CD4-positive, alpha-beta T cell treated with Interleukin-15 for 1 hour (primary cell): Measurements from ENCODE around the gene MYCN.
"Not testable (repeated sequence)": the region's sequence is repeated elsewhere in the genome, so short reads cannot be mapped to it uniquely, and the experiment has no call there.

Source experiments
- DNase-seq: peaks from one replicate; pipeline ENCODE4 v3.0.0-alpha.2; 2020

Gene MYCN

GRCh38 chr2:15908371-15908770 is 32.0 kb upstream of the MYCN start:
- DNase-seq = no peak

DNA sequence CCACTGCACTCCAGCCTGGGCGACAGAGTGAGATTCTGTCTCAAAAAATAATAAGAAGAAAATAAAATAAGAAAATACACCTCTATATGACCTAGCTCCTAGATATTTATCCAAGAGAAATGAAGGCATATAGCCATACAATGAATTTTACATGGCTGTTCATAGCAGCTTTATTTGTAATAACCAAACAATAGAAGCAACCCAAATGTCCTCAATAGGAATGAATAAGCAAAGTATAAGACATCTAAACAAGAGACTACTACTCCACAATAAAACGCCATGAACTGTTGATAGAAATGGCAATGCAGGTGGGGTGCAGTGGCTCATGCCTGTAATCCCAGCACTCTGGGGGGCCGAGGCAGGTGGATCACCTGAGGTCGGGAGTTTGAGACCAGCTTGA is 31.2 kb upstream of the MYCN start:
- no peak for DNase-seq

- no peak for DNase-seq
Observed at GRCh38 chr2:15909736-15910135, 30.6 kb upstream of the MYCN start.

DNA sequence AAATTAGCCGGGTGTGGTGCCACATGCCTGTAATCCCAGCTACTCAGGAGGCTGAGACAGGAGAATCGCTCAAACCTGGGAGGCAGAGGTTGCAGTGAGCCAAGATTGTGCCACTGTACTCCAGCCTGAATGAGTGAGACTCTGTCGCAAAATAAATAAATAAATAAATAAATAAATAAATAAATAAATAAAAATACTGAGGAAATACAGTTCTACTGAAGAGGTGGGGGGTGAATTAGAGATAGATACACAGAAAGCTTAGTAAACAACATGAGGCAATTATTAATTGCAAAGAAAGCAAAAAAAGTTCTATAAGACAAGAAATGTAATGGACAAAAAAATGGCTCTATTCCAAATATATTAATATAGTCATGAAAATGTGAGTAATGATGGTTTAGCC is 29.1 kb upstream of the MYCN start:
- not testable (repeated sequence) for DNase-seq

GRCh38 chr2:15911686-15912085 is 28.7 kb upstream of the MYCN start:
- no peak for DNase-seq

DNA sequence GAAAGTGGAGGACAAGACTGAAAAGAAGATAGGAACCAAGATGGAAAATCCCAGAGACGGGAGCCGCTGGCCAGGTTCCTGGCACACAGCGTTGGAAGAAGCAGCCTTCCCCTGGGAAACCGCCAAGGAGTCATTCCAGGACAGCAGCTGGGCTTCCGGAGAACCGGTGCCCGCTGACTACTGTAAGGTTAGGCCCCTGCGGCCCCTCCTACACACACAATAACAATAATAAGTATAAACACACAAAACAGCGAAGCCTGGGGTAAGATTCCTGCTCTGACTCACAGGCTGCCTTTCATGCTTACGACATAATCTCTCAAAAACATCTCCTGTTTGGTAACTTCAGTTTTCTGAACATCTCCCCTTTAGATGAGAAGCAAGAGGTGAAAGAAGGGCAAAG is 28.1 kb upstream of the MYCN start:
- DNase-seq = no peak

DNA sequence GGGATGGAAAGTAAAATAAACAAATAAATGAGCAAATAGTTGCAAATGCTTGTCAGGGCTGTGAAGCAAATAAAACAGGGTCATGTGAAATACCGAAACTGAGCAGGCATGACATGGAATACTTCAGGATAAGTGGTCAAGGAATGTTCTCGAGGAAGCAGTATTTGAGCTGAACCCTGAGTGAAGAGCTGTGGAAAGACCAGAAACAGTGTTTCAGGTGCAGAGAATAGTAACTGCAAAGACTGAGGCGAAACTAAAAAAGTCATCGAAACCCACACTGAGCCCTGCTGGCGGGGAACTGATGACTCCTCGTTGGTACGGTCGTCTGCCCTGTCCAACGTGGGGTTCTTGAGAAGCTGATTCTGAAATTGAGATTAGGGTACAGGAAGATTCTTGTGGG is 27.2 kb upstream of the MYCN start:
- no peak for DNase-seq

DNA sequence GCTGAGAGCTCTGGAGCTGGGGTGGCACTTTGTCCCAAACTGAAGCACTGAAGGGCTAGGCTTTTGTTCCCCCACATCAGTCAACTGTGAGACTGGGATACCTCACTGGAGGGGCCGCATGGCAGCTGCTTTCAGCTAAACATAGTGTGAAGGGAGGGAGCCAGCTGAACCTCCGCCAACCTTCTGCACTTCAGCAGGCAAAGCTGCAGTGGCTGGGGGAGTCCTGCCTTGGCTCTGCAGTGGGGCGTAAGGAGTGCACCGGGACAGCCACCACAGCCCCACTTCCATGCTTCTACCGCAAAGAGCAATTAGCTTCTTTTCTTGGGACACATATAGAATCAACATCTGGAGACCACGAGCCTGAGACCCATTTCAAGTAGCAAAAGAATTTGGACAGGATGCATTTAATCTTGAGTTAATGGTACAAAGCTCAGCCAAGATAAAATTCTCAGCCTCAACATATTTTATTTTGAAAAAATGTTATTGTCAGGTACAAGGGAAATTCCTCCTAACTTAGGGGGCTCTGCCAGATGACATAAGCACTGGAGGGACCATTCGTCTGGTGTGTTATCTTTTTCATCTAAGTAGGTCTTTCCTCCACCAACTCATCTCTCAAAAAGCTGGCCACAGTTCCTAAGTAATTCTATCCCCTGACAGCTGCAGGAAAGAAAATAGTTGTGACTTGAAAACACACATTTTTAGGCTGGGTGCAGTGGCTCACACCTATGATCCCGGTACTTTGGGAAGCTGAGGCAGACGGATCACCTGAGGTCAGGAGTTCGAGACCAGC is 25.6 kb upstream of the MYCN start:
- DNase-seq = no peak

DNA sequence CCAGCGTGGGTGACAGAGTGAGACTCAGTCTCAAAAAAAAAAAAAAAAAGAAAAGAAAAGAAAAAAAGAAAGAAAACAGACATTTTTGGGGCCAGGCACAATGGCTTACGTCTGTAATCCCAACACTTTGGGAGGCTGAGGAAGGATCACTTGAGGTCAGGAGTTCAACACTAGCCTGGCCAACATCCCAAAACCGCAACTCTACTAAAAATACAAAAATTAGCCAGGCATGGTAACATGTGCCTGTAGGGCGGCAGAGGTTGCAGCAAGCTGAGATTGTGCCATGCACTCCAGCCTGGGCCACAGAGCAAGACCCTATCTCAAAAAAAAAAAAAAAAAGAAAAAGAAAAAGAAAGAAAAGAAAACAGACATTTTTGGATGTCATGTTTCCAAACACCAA is 24.8 kb upstream of the MYCN start:
- not testable (repeated sequence) for DNase-seq

DNA sequence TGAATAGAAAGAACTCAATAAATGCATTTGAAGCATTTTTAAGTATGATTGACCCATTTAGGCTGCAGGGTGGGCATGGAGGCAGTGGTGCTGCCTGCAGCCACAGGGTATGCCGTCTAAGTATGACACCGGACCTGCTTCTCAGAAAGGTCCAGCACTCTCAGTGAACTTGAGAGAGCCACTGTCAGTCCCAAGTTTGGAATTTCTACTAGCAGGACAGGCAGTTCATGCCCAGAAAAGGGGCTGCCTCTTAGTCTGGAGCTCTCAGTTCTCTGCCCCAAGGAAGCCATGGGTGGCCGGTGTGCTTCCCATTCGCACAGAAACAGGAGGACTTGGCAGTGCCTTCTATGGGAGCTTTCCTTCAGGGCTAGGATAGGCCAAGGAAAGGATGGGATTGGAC is 24.0 kb upstream of the MYCN start:
- DNase-seq = no peak

- DNase-seq = no peak
Observed at GRCh38 chr2:15918761-15919356, 21.5 kb upstream of the MYCN start.

DNA sequence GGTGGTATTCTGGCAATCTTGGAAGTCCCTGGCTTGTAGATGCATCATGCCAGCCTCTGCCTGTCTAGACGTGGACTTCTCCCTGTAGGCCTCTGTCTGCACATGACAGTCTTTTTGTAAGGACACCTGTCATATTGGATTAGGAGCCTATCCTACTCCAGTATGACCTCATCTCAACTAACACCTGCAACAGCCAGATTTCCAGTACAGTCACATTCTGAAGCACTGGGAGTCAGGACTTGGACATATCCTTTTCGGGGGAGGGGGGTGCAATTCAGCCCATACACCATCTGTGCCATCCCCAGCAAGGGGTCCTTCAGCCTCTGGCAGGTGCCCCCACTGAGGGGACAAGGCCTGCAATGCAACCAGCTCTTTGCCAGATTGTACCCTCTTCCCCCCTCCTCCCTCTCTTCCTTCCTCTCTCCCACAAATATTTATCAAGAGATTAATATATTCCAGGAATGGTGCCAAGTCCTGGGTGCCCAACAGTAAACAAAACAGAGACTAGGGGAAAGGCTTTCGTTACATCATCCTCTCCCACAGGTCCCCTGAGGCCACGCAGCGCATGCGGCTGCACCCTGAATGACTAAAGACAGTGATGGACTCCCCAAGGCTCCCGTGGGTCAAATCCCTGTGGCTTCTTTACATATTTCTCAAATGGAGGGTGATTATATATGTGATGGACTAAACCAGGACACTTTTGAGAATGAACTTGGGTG is 20.5 kb upstream of the MYCN start:
- no peak for DNase-seq

DNA sequence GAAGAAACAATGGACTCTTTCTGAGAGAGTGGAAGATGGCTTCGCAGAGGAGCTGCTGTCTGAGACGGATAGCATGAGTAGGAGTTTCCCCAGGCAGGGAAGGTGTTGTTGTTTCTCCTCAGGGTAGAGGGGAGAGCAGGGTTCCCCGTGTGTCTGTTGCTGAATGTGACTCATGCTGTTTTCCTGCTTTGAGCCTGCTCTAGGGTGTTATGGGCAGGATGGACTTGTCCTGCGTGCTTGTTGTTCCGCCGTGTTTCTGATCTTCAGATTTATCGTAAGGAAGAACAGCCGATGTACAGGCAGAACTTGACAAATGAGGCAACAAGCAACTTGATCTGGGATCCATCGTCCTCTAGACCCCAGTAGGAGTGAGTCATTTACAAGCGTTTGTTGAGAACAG is 19.7 kb upstream of the MYCN start:
- no peak for DNase-seq

DNA sequence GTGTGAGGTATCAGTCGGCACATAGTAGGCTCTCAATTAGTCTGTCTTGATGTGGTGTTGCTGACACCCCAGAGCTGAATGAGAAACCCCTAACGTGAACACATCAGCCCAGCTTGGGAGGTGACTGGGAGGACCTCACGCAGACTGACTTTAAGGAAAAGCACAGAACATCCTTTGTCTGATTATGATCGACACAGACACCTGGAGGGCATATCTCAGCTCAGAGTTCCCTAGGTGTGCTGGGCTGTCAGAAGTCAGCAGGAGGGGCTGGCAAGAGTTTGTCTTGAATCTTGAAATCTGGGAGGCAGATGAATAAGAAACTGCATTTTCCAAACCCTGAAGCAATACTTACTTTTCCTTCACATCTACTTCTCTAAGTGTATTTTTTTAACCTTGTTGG is 16.8 kb upstream of the MYCN start:
- no peak for DNase-seq

GRCh38 chr2:15925819-15926218 is 14.5 kb upstream of the MYCN start:
- no peak for DNase-seq

- DNase-seq = no peak
Observed at GRCh38 chr2:15926252-15926651, 14.1 kb upstream of the MYCN start.

GRCh38 chr2:15927551-15928218 is 12.7 kb upstream of the MYCN start:
- DNase-seq = no peak

DNA sequence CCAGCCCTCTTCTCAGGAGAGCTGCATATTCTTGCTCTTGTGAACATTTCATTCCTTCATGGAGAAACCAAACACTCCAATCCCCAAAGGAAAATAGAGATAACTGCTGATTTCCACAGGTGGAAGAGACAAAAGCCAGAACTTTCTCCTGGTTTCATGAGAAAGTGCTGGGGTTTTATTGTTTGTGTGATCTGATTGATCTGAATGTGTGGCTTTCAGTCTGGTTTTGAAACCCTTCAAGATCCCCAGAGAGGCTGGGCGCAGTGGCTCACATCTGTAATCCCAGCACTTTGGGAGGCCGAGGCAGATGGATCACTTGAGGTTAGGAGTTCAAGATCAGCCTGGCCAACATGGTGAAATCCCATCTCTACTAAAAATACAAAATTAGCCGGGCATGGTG is 11.3 kb upstream of the MYCN start:
- not testable (repeated sequence) for DNase-seq

DNA sequence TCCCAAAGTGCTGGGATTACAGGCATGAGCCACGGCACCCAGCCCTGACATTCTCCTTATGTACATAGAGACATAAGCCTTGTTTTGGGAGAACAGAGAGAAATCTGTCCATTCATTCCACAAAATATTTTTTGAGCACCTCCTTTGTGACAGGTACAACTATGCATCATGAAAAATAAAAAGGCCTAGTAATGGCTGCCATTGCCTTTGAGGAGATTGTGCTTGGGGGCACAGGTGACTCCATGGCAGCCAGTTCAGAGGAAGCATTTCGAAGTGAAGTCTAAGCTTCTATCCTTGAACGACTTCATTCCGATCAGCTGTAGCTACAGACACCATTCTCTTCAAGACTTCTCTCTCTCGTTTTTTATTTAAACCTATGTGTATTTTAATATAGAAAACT is 10.5 kb upstream of the MYCN start:
- DNase-seq = no peak

GRCh38 chr2:15930589-15931318 is 9.6 kb upstream of the MYCN start:
- DNase-seq = no peak

- DNase-seq = no peak
Observed at GRCh38 chr2:15931319-15931890, 8.9 kb upstream of the MYCN start.

GRCh38 chr2:15931950-15932349 is 8.4 kb upstream of the MYCN start:
- no peak for DNase-seq
